H1 (cell line): ENCODE results near the gene KCND3. TPM values are rescaled to one million over a fixed set of nuclear protein-coding genes. Genes with fewer than 3 reads are reported as not detected.

Experiments
- CTCF ChIA-PET: fragments of 300-600 bp; sonication (Branson Sonifier 250); formaldehyde crosslinking; loops from one replicate; lab custom pipeline; 2021; ENCODE audit not compliant: partially characterized antibody; lab: Charles Lee
- POLR2A ChIA-PET: fragments of 300-600 bp; sonication (Branson Sonifier 250); formaldehyde crosslinking; loops from one replicate; lab custom pipeline; 2021; ENCODE audit warnings: inconsistent platforms; ENCODE audit not compliant: partially characterized antibody; lab: Charles Lee
- DNase-seq, 2 experiments: peaks; one replicate each; pipeline versions ENCODE4 v3.0.0 to v3.0.0-alpha.2; 2010 to 2022; ENCODE audit warnings: low spot score in 2 of 2, low read depth in 1 of 2, mixed read lengths in 1 of 2
- FAIRE-seq: peaks from 2 replicates; lab custom pipeline; 2011; peaks lifted over from hg19 to GRCh38; lab: Jason Lieb, UNC
- H2AFZ ChIP-seq: 2 replicates; pipeline ENCODE4 v1.8.1; 2012; ENCODE audit warnings: low read length, inconsistent platforms
- H2AK5ac ChIP-seq: 2 replicates; pipeline ENCODE4 v1.6.1; 2013; ENCODE audit warnings: low read depth, low read length
- H2BK120ac ChIP-seq: replicated peaks from 2 replicates; pipeline ENCODE3; 2013; ENCODE audit warnings: low read depth, low read length, inconsistent platforms
- H2BK12ac ChIP-seq: 2 replicates; pipeline ENCODE4 v1.6.1; 2013; ENCODE audit warnings: low read depth, low read length
- H2BK15ac ChIP-seq: 2 replicates; pipeline ENCODE4 v1.6.1; 2013; ENCODE audit warnings: low read length
- H2BK20ac ChIP-seq: 2 replicates; pipeline ENCODE4 v1.6.1; 2013; ENCODE audit warnings: low read length
- H2BK5ac ChIP-seq: 2 replicates; pipeline ENCODE4 v1.6.1; 2013; ENCODE audit warnings: low read depth, low read length
- H3K14ac ChIP-seq: 2 replicates; pipeline ENCODE4 v1.6.1; 2013; ENCODE audit warnings: inconsistent platforms; ENCODE audit not compliant: insufficient read length
- H3K18ac ChIP-seq: 2 replicates; pipeline ENCODE4 v1.6.1; 2013; ENCODE audit warnings: low read length; ENCODE audit errors: extremely low read depth
- H3K23ac ChIP-seq: 2 replicates; pipeline ENCODE4 v1.6.1; 2013; ENCODE audit warnings: inconsistent platforms; ENCODE audit not compliant: insufficient read length
- H3K23me2 ChIP-seq: 2 replicates; pipeline ENCODE4 v1.6.1; 2013; ENCODE audit warnings: low read depth, low read length
- H3K27ac ChIP-seq: 2 replicates; pipeline ENCODE4 v1.6.1; 2011; ENCODE audit warnings: low read depth, low read length, inconsistent platforms
- H3K27me3 ChIP-seq, 4 experiments: replicated peaks in 1 of 4; 1 replicate in 1 of 4; 2 replicates in 3 of 4; pipeline versions ENCODE4 v1.6.1 to v1.8.1; 2011 to 2013; ENCODE audit warnings: low read length in 3 of 4, mild to moderate bottlenecking in 3 of 4, inconsistent platforms in 2 of 4, mixed read lengths in 2 of 4, moderate library complexity in 1 of 4; ENCODE audit not compliant: control insufficient read depth in 3 of 4, insufficient read depth in 3 of 4; ENCODE audit errors: extremely low read depth in 1 of 4
- H3K36me3 ChIP-seq, 4 experiments: 2 replicates each; pipeline versions ENCODE4 v1.6.1 to v1.8.1; 2011 to 2013; ENCODE audit warnings: mild to moderate bottlenecking in 4 of 4, low read length in 3 of 4, moderate library complexity in 2 of 4, control low read depth in 1 of 4, inconsistent platforms in 1 of 4; ENCODE audit not compliant: insufficient read depth in 4 of 4, control insufficient read depth in 2 of 4
- H3K4ac ChIP-seq: replicated peaks from 2 replicates; pipeline ENCODE3; 2013; ENCODE audit warnings: low read length, low read depth, mixed read lengths, inconsistent platforms; ENCODE audit not compliant: insufficient read length
- H3K4me1 ChIP-seq, 4 experiments: replicated peaks in 1 of 4; 1 replicate in 1 of 4; 2 replicates in 3 of 4; pipeline versions ENCODE4 v1.6.1 to v1.8.1; 2011 to 2013; ENCODE audit warnings: low read length in 3 of 4, inconsistent platforms in 2 of 4, mixed read lengths in 1 of 4; ENCODE audit not compliant: insufficient read depth in 4 of 4, control insufficient read depth in 3 of 4
- H3K4me2 ChIP-seq, 2 experiments: 2 replicates each; pipeline versions ENCODE4 v1.6.1 to v1.8.1; 2011 to 2013; ENCODE audit warnings: low read depth in 2 of 2, low read length in 2 of 2, control low read depth in 1 of 2, inconsistent platforms in 1 of 2, mild to moderate bottlenecking in 1 of 2; ENCODE audit not compliant: insufficient read depth in 1 of 2
- H3K4me3 ChIP-seq, 4 experiments: fragments of 200-600, 300-600 bp in 1 of 4; sonication (generic), shearing (Covaris generic), sonication (Bioruptor Twin) in 1 of 4; 2 replicates each; pipeline versions ENCODE4 v1.5.1 to v1.8.1; 2011 to 2016; ENCODE audit warnings: low read length in 4 of 4, low read depth in 3 of 4, control low read depth in 2 of 4, inconsistent platforms in 2 of 4, mild to moderate bottlenecking in 2 of 4, mixed read lengths in 1 of 4, moderate library complexity in 1 of 4; ENCODE audit not compliant: insufficient read depth in 2 of 4; ENCODE audit errors: extremely low read depth in 1 of 4
- H3K56ac ChIP-seq: replicated peaks from 2 replicates; pipeline ENCODE3; 2013; ENCODE audit warnings: low read depth, mild to moderate bottlenecking, mixed read lengths, low read length, inconsistent platforms; ENCODE audit not compliant: insufficient read length
- H3K79me1 ChIP-seq: 2 replicates; pipeline ENCODE4 v1.6.1; 2013; ENCODE audit warnings: low read depth, low read length, control low read depth
- H3K79me2 ChIP-seq, 2 experiments: 2 replicates each; pipeline versions ENCODE4 v1.6.1 to v1.8.1; 2012 to 2013; ENCODE audit warnings: low read length in 2 of 2, mild to moderate bottlenecking in 2 of 2, inconsistent platforms in 1 of 2; ENCODE audit not compliant: insufficient read depth in 2 of 2, control insufficient read depth in 1 of 2
- H3K9ac ChIP-seq, 4 experiments: replicated peaks in 1 of 4; 1 replicate in 1 of 4; 2 replicates in 3 of 4; pipeline versions ENCODE4 v1.6.1 to v1.8.1; 2011 to 2013; ENCODE audit warnings: low read depth in 3 of 4, low read length in 3 of 4, control low read depth in 2 of 4, mild to moderate bottlenecking in 2 of 4, moderate library complexity in 2 of 4, inconsistent platforms in 1 of 4; ENCODE audit errors: extremely low read depth in 1 of 4
- H3K9me3 ChIP-seq, 2 experiments: 2 replicates each; pipeline versions ENCODE4 v1.6.1 to v1.8.1; 2012 to 2013; ENCODE audit warnings: mild to moderate bottlenecking in 2 of 2, moderate library complexity in 2 of 2, control low read depth in 1 of 2, inconsistent platforms in 1 of 2, low read depth in 1 of 2, low read length in 1 of 2, mixed read lengths in 1 of 2; ENCODE audit not compliant: insufficient read depth in 2 of 2
- H4K20me1 ChIP-seq, 2 experiments: replicated peaks in 1 of 2; 2 replicates each; pipeline versions ENCODE3 to v1.8.1; 2011 to 2013; ENCODE audit warnings: inconsistent platforms in 2 of 2, low read length in 2 of 2, mild to moderate bottlenecking in 1 of 2; ENCODE audit not compliant: insufficient read depth in 2 of 2, control insufficient read depth in 1 of 2
- H4K5ac ChIP-seq: 2 replicates; pipeline ENCODE4 v1.6.1; 2013; ENCODE audit warnings: low read length, low read depth, mixed read lengths, inconsistent platforms; ENCODE audit not compliant: insufficient read length
- H4K8ac ChIP-seq: 2 replicates; pipeline ENCODE4 v1.8.0; 2013; ENCODE audit warnings: mild to moderate bottlenecking, moderate library complexity, low read length, inconsistent platforms; ENCODE audit not compliant: insufficient read depth; ENCODE audit errors: extremely low read depth
- H4K91ac ChIP-seq: replicated peaks from 2 replicates; pipeline ENCODE3; 2013; ENCODE audit warnings: low read length, mixed read lengths, inconsistent platforms; ENCODE audit not compliant: insufficient read length
- BACH1 ChIP-seq: IDR thresholded peaks from 2 replicates; pipeline ENCODE4 v1.6.1; 2012; ENCODE audit warnings: low read length, improper control_type of control experiment
- EP300 ChIP-seq, 2 experiments: IDR thresholded peaks; 1 replicate in 1 of 2; 2 replicates in 1 of 2; pipeline ENCODE4 v1.6.1; 2011 to 2012; ENCODE audit warnings: low read depth in 2 of 2, low read length in 2 of 2, mild to moderate bottlenecking in 2 of 2, borderline replicate concordance in 1 of 2, inconsistent platforms in 1 of 2, moderate library complexity in 1 of 2
- JUND ChIP-seq: IDR thresholded peaks from 2 replicates; pipeline ENCODE4 v1.6.1; 2011; ENCODE audit warnings: mild to moderate bottlenecking, improper control_type of control experiment, low read length
- KDM1A ChIP-seq: fragments of 200-600, 300-600 bp; sonication (generic); IDR thresholded peaks from 2 replicates; pipeline ENCODE4 v1.7.1; 2016; ENCODE audit warnings: mild to moderate bottlenecking, low read length, borderline replicate concordance
- NRF1 ChIP-seq: IDR thresholded peaks from 2 replicates; pipeline ENCODE4 v1.6.1; 2011; ENCODE audit warnings: mild to moderate bottlenecking, low read depth, low read length, improper control_type of control experiment
- POU5F1 ChIP-seq: IDR thresholded peaks from 2 replicates; pipeline ENCODE4 v1.6.1; 2011; ENCODE audit warnings: low read depth, mild to moderate bottlenecking, low read length, moderate library complexity
- RBBP5 ChIP-seq: IDR thresholded peaks from 2 replicates; pipeline ENCODE4 v1.7.1; 2012; ENCODE audit warnings: low read depth, mild to moderate bottlenecking, inconsistent platforms, low read length, moderate library complexity, borderline replicate concordance
- RNF2 ChIP-seq: fragments of 200-900, 300-1000 bp; sonication (generic); IDR thresholded peaks from 2 replicates; pipeline ENCODE4 v1.7.1; 2016; ENCODE audit warnings: borderline replicate concordance, low read depth, mild to moderate bottlenecking, antibody characterized with exemption, low read length; ENCODE audit not compliant: poor library complexity, severe bottlenecking; ENCODE audit errors: missing control alignments
- SAP30 ChIP-seq: fragments of 300-600 bp; sonication (generic); IDR thresholded peaks from 2 replicates; pipeline ENCODE4 v1.7.1; 2012; ENCODE audit warnings: low read length, moderate library complexity, mild to moderate bottlenecking, inconsistent platforms; ENCODE audit not compliant: insufficient read depth, insufficient replicate concordance
- SIRT6 ChIP-seq: IDR thresholded peaks from one replicate; pipeline ENCODE4 v1.7.1; 2012; ENCODE audit warnings: low read length, inconsistent platforms
- SUZ12 ChIP-seq: fragments of 200-600 bp; sonication (generic); IDR thresholded peaks from 2 replicates; pipeline ENCODE4 v1.6.1; 2012; ENCODE audit warnings: mild to moderate bottlenecking, inconsistent platforms, low read length, moderate library complexity, mixed read lengths
- TCF12 ChIP-seq: IDR thresholded peaks from 2 replicates; pipeline ENCODE4 v1.6.1; 2011; ENCODE audit warnings: low read depth, mild to moderate bottlenecking, low read length
- WGBS, 2 experiments: shearing (Covaris generic) in 1 of 2; methylation state at CpG; one replicate each; pipeline versions ENCODE4 v1.1.6 to v1.1.7; 2013 to 2015; ENCODE audit warnings: low lambda C conversion rate in 2 of 2, mixed read lengths in 2 of 2, inconsistent platforms in 1 of 2, low coverage in 1 of 2, missing lambda C conversion rate in 1 of 2; ENCODE audit not compliant: insufficient replicate concordance in 2 of 2, insufficient coverage in 1 of 2, insufficient read length in 1 of 2; ENCODE audit errors: extremely low coverage in 1 of 2, missing lambda C conversion rate in 1 of 2; 5-methylcytosine and 5-hydroxymethylcytosine counted together
- polyA plus RNA-seq, 7 experiments: library from polyadenylated mRNA; depleted of rRNA in 3 of 7; stranded (reverse) in 5 of 7; unstranded in 2 of 7; fragments of >200 nt in 5 of 7; fragments of 200-250 nt in 2 of 7; gene quantifications; 1 replicate in 5 of 7; 2 replicates in 1 of 7; 4 replicates in 1 of 7; pipeline versions ENCODE4 v1.2.1 to v1.2.3, GENCODE V29; 2011 to 2013; ENCODE audit warnings: missing spikeins in 2 of 7, mixed read lengths in 2 of 7
- total RNA-seq: library from RNA; stranded (reverse); fragmentation: NEBNext Ultra II Directional; extraction: Animal tissue kit (Norgen Biotek cat#: 25700); gene quantifications from 2 replicates; pipeline ENCODE4 v1.2.1, GENCODE V29; 2021

Gene KCND3
- total and polyA plus RNA-seq, 2 of the 8 experiments (the other 6 are each of a cell fraction or from before 2014, with no cell fraction given): 0.14 to 0.48 TPM

- Histone ChIP-seq H3K4me2 (no peak overlapping the region), H2BK120ac (no peak overlapping the region), H4K8ac (no peak overlapping the region), H3K27me3 (no peaks in the 10 kb centered on the region), H3K4me1 (peaks cover 0 to 4% (median 3%) of the 10 kb centered on the region in 4 experiments; a peak in 4 of 7 replicates), H3K18ac (no peak overlapping the region), H3K23ac (no peak overlapping the region), H2BK15ac (no peak overlapping the region), H4K91ac (no peak overlapping the region), H3K9ac (no peak overlapping the region), H2BK20ac (no peak overlapping the region), H2BK12ac (no peak overlapping the region), H2BK5ac (no peak overlapping the region), H2AFZ (no peak overlapping the region), H4K5ac (no peak overlapping the region), H3K27ac (no peak overlapping the region), H3K4ac (no peak overlapping the region), H3K14ac (no peak overlapping the region), H3K36me3 (no peaks in the 10 kb centered on the region), H3K23me2 (no peaks in the 10 kb centered on the region), H3K4me3 (no peak overlapping the region), H3K79me1 (no peaks in the 10 kb centered on the region), H3K9me3 (no peaks in the 10 kb centered on the region), H3K79me2 (no peaks in the 10 kb centered on the region), H3K56ac (no peak overlapping the region), H2AK5ac (no peak overlapping the region), H4K20me1 (no peaks in the 10 kb centered on the region)
- no peak for DNase-seq
- 88% methylated on average over 15 of the region's 15 CpGs; no CpG with 5 or more reads in 1 of the 2 experiments for WGBS, 2 experiments
- ChIA-PET CTCF (interaction anchor here (1.2 kb wide), 2 partner anchors 8 to 13 kb away, joined by 3 to 4 read pairs; no protein-coding TSS in a partner anchor), POLR2A (no interaction called here)
- FAIRE-seq: no peak
- no peak for TF ChIP-seq JUND
- TF ChIP-seq SIRT6: no peak
- no peak for TF ChIP-seq BACH1
- TF ChIP-seq TCF12: no peak
- TF ChIP-seq KDM1A: no peak
- TF ChIP-seq NRF1: no peak
- no peak for TF ChIP-seq RBBP5
- TF ChIP-seq RNF2: no peak
- no peak for TF ChIP-seq POU5F1
- TF ChIP-seq SUZ12: no peak
- TF ChIP-seq SAP30: no peak
- no peak for TF ChIP-seq EP300 (IDR thresholded peaks at IDR 0.05; ENCODE audit: borderline replicate concordance in 1 of 2, low read depth in 2 of 2, low read length in 2 of 2)
Observed at GRCh38 chr1:111943846-111944749, 45.4 kb downstream of the KCND3 start.
